ENCODE data around the gene SLC47A1.

DNA sequence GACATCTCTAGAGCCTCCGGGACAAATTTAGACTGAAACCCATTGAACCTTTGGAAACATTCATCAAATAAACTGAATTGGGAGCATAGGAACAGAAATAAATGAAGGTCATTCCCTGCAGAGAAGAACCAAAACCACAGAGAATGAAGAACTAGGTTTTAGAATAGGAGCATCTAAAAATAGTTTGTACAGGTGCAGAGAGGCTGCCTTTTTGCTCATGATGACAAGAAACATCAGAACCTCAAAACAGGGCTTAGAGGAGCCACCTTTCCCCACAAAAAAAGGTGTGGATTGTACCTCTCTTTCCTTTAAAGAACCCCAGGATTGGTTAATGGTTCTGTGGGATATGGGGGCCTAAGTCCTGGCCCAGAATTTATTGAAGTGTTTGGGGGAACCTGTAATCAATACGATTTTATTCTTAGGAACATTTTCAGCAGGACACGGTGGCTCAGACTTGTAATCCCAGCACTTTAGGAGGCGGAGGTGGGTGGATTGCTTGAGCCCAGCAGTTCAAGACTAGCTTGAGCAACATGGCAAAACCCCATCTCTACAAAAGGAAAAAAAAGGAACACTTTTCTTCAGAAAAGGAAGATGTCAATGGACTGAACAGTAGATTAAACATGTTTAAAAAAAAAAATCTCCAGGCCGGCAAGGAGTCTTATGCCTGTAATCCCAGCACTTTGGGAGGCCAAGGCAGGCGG, 37.7 kb upstream of the SLC47A1 start:
- TF ChIP-seq CTCF (IDR thresholded peaks at IDR 0.05) (no peak), POLR2A (IDR thresholded peaks at IDR 0.05) (no peak)

Measured in stomach (tissue), 4 donors.